HCT116 (cell line): ENCODE measurements around the gene ST8SIA2. TPM values are rescaled to one million over a fixed set of nuclear protein-coding genes. Genes with fewer than 3 reads are reported as not detected.

Experiments
- ATAC-seq: fragments of 200-7000 bp; cut with Tn5 transposase; 2 replicates; pipeline ENCODE4 v1.9.1; 2020; ENCODE audit warnings: mild to moderate bottlenecking, moderate library complexity
- BruUV-seq: library from RNA; stranded (reverse); fragments of 400-500 nt; replicated peaks from 2 replicates; lab custom pipeline; 2021; lab: Mats Ljungman, UMichigan
- CTCF ChIA-PET: fragments of 300-600 bp; sonication (Branson Sonifier 250); formaldehyde crosslinking; loops from one replicate; lab custom pipeline; 2021; ENCODE audit warnings: antibody characterized with exemption; lab: Charles Lee
- POLR2A ChIA-PET: fragments of 300-600, 350-600 bp; sonication (Branson Sonifier 250); formaldehyde crosslinking; loops from one replicate; lab custom pipeline; 2021; ENCODE audit warnings: antibody characterized with exemption; lab: Charles Lee
- RAD21 ChIA-PET, 2 experiments: fragments of 300-600 bp; sonication (Branson Sonifier 250); formaldehyde crosslinking; loops; one replicate each; lab custom pipeline; 2023; ENCODE audit warnings: low total read pairs in 2 of 2; ENCODE audit not compliant: uncharacterized antibody in 2 of 2, unreplicated experiment in 2 of 2, low non-redundant PET in 1 of 2; lab: Charles Lee
- DNase-seq: peaks from one replicate; pipeline ENCODE4 v3.0.0-alpha.2; 2010; ENCODE audit warnings: low read depth, low spot score
- H2AFZ ChIP-seq: fragments of 200-600 bp; shearing (Covaris generic), sonication (generic); 2 replicates; pipeline ENCODE4 v1.6.1; 2017; ENCODE audit warnings: low read depth, mixed run types, mixed read lengths, antibody characterized with exemption, low read length; ENCODE audit not compliant: poor library complexity, severe bottlenecking
- H3K27ac ChIP-seq: 2 replicates; pipeline ENCODE4 v1.5.1; 2012; ENCODE audit warnings: low read depth, low read length
- H3K27me3 ChIP-seq: fragments of 200-600 bp; sonication (generic); 2 replicates; pipeline ENCODE4 v1.6.1; 2016; ENCODE audit warnings: mixed run types, low read length, mixed read lengths; ENCODE audit not compliant: insufficient read depth
- H3K36me3 ChIP-seq, 2 experiments: fragments of 200-500 bp in 1 of 2; fragments of 200-600 bp in 1 of 2; sonication (Bioruptor generic) in 1 of 2; sonication (generic) in 1 of 2; 2 replicates each; pipeline versions ENCODE4 v1.5.1 to v1.6.1; 2014 to 2016; ENCODE audit warnings: low read length in 2 of 2, inconsistent platforms in 1 of 2, mixed read lengths in 1 of 2, mixed run types in 1 of 2; ENCODE audit not compliant: insufficient read depth in 2 of 2, control insufficient read depth in 1 of 2
- H3K4me1 ChIP-seq, 2 experiments: fragments of 200-600 bp in 1 of 2; sonication (generic) in 1 of 2; 2 replicates each; pipeline versions ENCODE4 v1.5.1 to v1.6.1; 2012 to 2017; ENCODE audit warnings: low read length in 2 of 2, inconsistent platforms in 1 of 2, mild to moderate bottlenecking in 1 of 2, mixed read lengths in 1 of 2, mixed run types in 1 of 2, moderate library complexity in 1 of 2; ENCODE audit not compliant: insufficient read depth in 2 of 2, control insufficient read depth in 1 of 2
- H3K4me2 ChIP-seq: fragments of 200-600 bp; sonication (generic); 2 replicates; pipeline ENCODE4 v1.6.1; 2017; ENCODE audit warnings: mixed run types, low read length, mixed read lengths
- H3K4me3 ChIP-seq, 2 experiments: fragments of 200-600 bp in 1 of 2; sonication (generic) in 1 of 2; replicated peaks in 1 of 2; 2 replicates each; pipeline ENCODE4 v1.5.1; 2011 to 2016; ENCODE audit warnings: low read length in 2 of 2, control low read depth in 1 of 2, low read depth in 1 of 2, mild to moderate bottlenecking in 1 of 2, mixed read lengths in 1 of 2, mixed run types in 1 of 2
- H3K79me2 ChIP-seq: fragments of 200-600 bp; sonication (generic); 2 replicates; pipeline ENCODE4 v1.6.1; 2017; ENCODE audit warnings: mild to moderate bottlenecking, mixed run types, low read length, moderate library complexity, mixed read lengths; ENCODE audit not compliant: insufficient read depth
- H3K9ac ChIP-seq: fragments of 200-600 bp; sonication (generic); 2 replicates; pipeline ENCODE4 v1.6.1; 2016; ENCODE audit warnings: low read length, mixed read lengths
- H3K9me2 ChIP-seq: fragments of 200-600 bp; sonication (generic), shearing (Covaris generic); 2 replicates; pipeline ENCODE4 v1.6.1; 2017; ENCODE audit warnings: mixed run types, mild to moderate bottlenecking, moderate library complexity; ENCODE audit not compliant: insufficient read depth
- H3K9me3 ChIP-seq, 2 experiments: fragments of 200-500 bp in 1 of 2; fragments of 200-600 bp in 1 of 2; sonication (Bioruptor generic) in 1 of 2; sonication (generic) in 1 of 2; 2 replicates each; pipeline ENCODE4 v1.6.1; 2014 to 2017; ENCODE audit warnings: low read length in 2 of 2, mixed read lengths in 2 of 2, inconsistent platforms in 1 of 2, low read depth in 1 of 2, mild to moderate bottlenecking in 1 of 2, mixed run types in 1 of 2, moderate library complexity in 1 of 2; ENCODE audit not compliant: control insufficient read depth in 1 of 2, insufficient read depth in 1 of 2
- H4K20me1 ChIP-seq: fragments of 200-600 bp; sonication (generic), shearing (Covaris generic); 2 replicates; pipeline ENCODE4 v1.6.1; 2017; ENCODE audit warnings: mixed run types, mild to moderate bottlenecking, moderate library complexity; ENCODE audit not compliant: insufficient read depth
- CBX3 ChIP-seq: IDR thresholded peaks from 2 replicates; pipeline ENCODE4 v1.6.1; 2012; ENCODE audit warnings: low read depth
- CEBPB ChIP-seq: IDR thresholded peaks from 2 replicates; pipeline ENCODE4 v1.6.1; 2012; ENCODE audit warnings: low read depth
- EGR1 ChIP-seq: IDR thresholded peaks from 2 replicates; pipeline ENCODE4 v1.6.1; 2012; ENCODE audit warnings: low read depth
- ELF1 ChIP-seq: IDR thresholded peaks from 2 replicates; pipeline ENCODE4 v1.6.1; 2012; ENCODE audit warnings: low read depth, borderline replicate concordance
- EZH2 ChIP-seq: fragments of 200-600 bp; sonication (generic); IDR thresholded peaks from 2 replicates; pipeline ENCODE4 v1.6.1; 2017; ENCODE audit warnings: antibody characterized with exemption, mixed run types
- EZH2phosphoT487 ChIP-seq: fragments of 200-600 bp; IDR thresholded peaks from 2 replicates; pipeline ENCODE4 v1.6.1; 2018; ENCODE audit warnings: antibody characterized with exemption, borderline replicate concordance
- FOSL1 ChIP-seq: IDR thresholded peaks from 2 replicates; pipeline ENCODE4 v1.6.1; 2012; ENCODE audit warnings: low read depth
- POLR2A ChIP-seq: IDR thresholded peaks from 2 replicates; pipeline ENCODE4 v1.7.0; 2011; ENCODE audit warnings: borderline replicate concordance; ENCODE audit not compliant: insufficient read depth, insufficient read length; ENCODE audit errors: extremely low read depth
- POLR2AphosphoS5 ChIP-seq: IDR thresholded peaks from 2 replicates; pipeline ENCODE4 v1.6.1; 2011; ENCODE audit warnings: mild to moderate bottlenecking, low read depth, low read length, moderate library complexity
- RAD21 ChIP-seq: IDR thresholded peaks from 2 replicates; pipeline ENCODE4 v1.6.1; 2012; ENCODE audit warnings: low read depth, mild to moderate bottlenecking
- SIN3A ChIP-seq: IDR thresholded peaks from 2 replicates; pipeline ENCODE4 v1.6.1; 2012; ENCODE audit warnings: low read depth
- SRF ChIP-seq: IDR thresholded peaks from 2 replicates; pipeline ENCODE4 v1.6.1; 2012; ENCODE audit warnings: low read depth
- TCF7L2 ChIP-seq: IDR thresholded peaks from 2 replicates; pipeline ENCODE4 v1.7.0; 2011; ENCODE audit warnings: borderline replicate concordance, inconsistent platforms; ENCODE audit not compliant: insufficient read depth, insufficient read length; ENCODE audit errors: extremely low read depth
- YY1 ChIP-seq: IDR thresholded peaks from 2 replicates; pipeline ENCODE4 v1.6.1; 2011; ENCODE audit warnings: low read length, low read depth, moderate library complexity, mild to moderate bottlenecking; ENCODE audit not compliant: insufficient replicate concordance; ENCODE audit errors: extremely low read depth
- ZFX ChIP-seq: fragments of 450-650 bp; IDR thresholded peaks from 2 replicates; pipeline ENCODE4 v1.6.1; 2017
- ZNF274 ChIP-seq: fragments of 200-500 bp; sonication (Bioruptor generic); IDR thresholded peaks from 2 replicates; pipeline ENCODE4 v1.6.1; 2014; ENCODE audit warnings: mild to moderate bottlenecking, low read depth, low read length, inconsistent platforms
- intact Hi-C: fragments of 100-400 bp; cut with micrococcal nuclease; formaldehyde crosslinking; loops from 2 replicates; pipeline ENCODE4 v1.10.0; 2022
- total RNA-seq: library from RNA; stranded (reverse); gene quantifications from one replicate; pipeline ENCODE4 v1.2.1, GENCODE V29; 2021; ENCODE audit not compliant: unreplicated experiment
- TF ChIP-seq, protein P1 (sequence below), 3 experiments: fragments of 200-600 bp in 1 of 3; sonication (generic) in 1 of 3; IDR thresholded peaks in 2 of 3; conservative IDR thresholded peaks in 1 of 3; 2 replicates each; pipeline ENCODE4 v1.5.1; 2012 to 2017; ENCODE audit warnings: low read depth in 2 of 3, low read length in 2 of 3, antibody characterized with exemption in 1 of 3, borderline replicate concordance in 1 of 3, control low read depth in 1 of 3, mild to moderate bottlenecking in 1 of 3, mixed read lengths in 1 of 3, mixed run types in 1 of 3, moderate library complexity in 1 of 3; ENCODE audit not compliant: insufficient read depth in 1 of 3
- TF ChIP-seq, protein P2 (sequence below): IDR thresholded peaks from 2 replicates; pipeline ENCODE4 v1.6.1; 2012
- TF ChIP-seq, protein P3 (sequence below): IDR thresholded peaks from 2 replicates; pipeline ENCODE4 v1.6.1; 2011; ENCODE audit warnings: mild to moderate bottlenecking, low read length, moderate library complexity; ENCODE audit not compliant: insufficient replicate concordance; ENCODE audit errors: extremely low read depth
- TF ChIP-seq, protein P4 (sequence below): IDR thresholded peaks from 2 replicates; pipeline ENCODE4 v1.6.1; 2012

The ST8SIA2 gene
- total RNA-seq, 1 experiment from 2014 or later, result not detected

DNA sequence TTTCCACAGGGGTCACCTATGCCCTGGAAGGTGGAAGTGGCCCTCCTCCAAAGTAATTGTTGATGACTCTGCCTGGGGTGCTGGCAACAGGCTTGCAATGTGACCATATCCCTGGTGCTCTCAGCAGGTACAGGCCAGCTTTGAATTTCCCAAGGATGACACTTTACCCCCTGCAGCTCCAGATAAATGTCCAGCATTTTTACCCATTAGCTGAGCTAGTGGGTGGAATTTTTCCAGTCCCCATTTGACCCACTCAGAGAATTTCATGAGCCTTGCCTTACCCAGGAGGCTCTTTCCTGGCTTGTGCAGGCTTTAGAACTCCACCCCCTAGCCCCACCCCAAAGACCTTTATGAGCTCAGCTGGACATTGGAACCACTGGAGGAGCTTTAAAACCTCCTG, 77.6 kb downstream of the ST8SIA2 start:
- intact Hi-C loops, result no loop called here
- DNase-seq (no peak), ATAC-seq (no peak)
- no peaks in the 10 kb centered on the region for H3K9me2 ChIP-seq
- H2AFZ ChIP-seq, result no peak overlapping the region
- no peaks in the 10 kb centered on the region for H3K9me3 ChIP-seq
- no peaks in the 10 kb centered on the region for H3K4me1 ChIP-seq
- BruUV-seq, result no TSS peak
- RAD21 ChIA-PET, result no interaction called here
- no peaks in the 10 kb centered on the region for H4K20me1 ChIP-seq
- POLR2A ChIA-PET, result no interaction called here
- no peak overlapping the region for H3K9ac ChIP-seq
- peaks cover 52% of the 10 kb centered on the region for H3K27me3 ChIP-seq
- H3K4me3 ChIP-seq, result no peak overlapping the region
- H3K27ac ChIP-seq, result no peak overlapping the region
- no peak overlapping the region for H3K4me2 ChIP-seq
- CTCF ChIA-PET, result no interaction called here
- H3K36me3 ChIP-seq, result no peaks in the 10 kb centered on the region
- no peaks in the 10 kb centered on the region for H3K79me2 ChIP-seq
- TF ChIP-seq CEBPB (no peak), EZH2phosphoT487 (no peak), RAD21 (no peak), ELF1 (no peak), POLR2A (no peak), YY1 (no peak), SRF (no peak), TCF7L2 (no peak), EGR1 (no peak), POLR2AphosphoS5 (no peak), FOSL1 (no peak), SIN3A (no peak), CBX3 (no peak), EZH2 (no peak), ZFX (no peak), ZNF274 (no peak)
- TF ChIP-seq, protein P1, sequence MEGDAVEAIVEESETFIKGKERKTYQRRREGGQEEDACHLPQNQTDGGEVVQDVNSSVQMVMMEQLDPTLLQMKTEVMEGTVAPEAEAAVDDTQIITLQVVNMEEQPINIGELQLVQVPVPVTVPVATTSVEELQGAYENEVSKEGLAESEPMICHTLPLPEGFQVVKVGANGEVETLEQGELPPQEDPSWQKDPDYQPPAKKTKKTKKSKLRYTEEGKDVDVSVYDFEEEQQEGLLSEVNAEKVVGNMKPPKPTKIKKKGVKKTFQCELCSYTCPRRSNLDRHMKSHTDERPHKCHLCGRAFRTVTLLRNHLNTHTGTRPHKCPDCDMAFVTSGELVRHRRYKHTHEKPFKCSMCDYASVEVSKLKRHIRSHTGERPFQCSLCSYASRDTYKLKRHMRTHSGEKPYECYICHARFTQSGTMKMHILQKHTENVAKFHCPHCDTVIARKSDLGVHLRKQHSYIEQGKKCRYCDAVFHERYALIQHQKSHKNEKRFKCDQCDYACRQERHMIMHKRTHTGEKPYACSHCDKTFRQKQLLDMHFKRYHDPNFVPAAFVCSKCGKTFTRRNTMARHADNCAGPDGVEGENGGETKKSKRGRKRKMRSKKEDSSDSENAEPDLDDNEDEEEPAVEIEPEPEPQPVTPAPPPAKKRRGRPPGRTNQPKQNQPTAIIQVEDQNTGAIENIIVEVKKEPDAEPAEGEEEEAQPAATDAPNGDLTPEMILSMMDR (IDR thresholded peaks at IDR 0.05 in 2 of 3, conservative IDR thresholded peaks at IDR 0.05 in 1 of 3; ENCODE audit: borderline replicate concordance in 1 of 3, insufficient read depth in 1 of 3, low read depth in 2 of 3, low read length in 2 of 3), result no peak
- TF ChIP-seq, protein P2, sequence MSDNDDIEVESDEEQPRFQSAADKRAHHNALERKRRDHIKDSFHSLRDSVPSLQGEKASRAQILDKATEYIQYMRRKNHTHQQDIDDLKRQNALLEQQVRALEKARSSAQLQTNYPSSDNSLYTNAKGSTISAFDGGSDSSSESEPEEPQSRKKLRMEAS, result no peak
- TF ChIP-seq, protein P3, sequence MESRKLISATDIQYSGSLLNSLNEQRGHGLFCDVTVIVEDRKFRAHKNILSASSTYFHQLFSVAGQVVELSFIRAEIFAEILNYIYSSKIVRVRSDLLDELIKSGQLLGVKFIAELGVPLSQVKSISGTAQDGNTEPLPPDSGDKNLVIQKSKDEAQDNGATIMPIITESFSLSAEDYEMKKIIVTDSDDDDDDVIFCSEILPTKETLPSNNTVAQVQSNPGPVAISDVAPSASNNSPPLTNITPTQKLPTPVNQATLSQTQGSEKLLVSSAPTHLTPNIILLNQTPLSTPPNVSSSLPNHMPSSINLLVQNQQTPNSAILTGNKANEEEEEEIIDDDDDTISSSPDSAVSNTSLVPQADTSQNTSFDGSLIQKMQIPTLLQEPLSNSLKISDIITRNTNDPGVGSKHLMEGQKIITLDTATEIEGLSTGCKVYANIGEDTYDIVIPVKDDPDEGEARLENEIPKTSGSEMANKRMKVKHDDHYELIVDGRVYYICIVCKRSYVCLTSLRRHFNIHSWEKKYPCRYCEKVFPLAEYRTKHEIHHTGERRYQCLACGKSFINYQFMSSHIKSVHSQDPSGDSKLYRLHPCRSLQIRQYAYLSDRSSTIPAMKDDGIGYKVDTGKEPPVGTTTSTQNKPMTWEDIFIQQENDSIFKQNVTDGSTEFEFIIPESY, result no peak
- TF ChIP-seq, protein P4, sequence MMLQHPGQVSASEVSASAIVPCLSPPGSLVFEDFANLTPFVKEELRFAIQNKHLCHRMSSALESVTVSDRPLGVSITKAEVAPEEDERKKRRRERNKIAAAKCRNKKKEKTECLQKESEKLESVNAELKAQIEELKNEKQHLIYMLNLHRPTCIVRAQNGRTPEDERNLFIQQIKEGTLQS, result no peak
